NCI-H1105 treated with DMSO at 0.1 percent for 48 hours (cell line): Measurements from ENCODE around the gene MS4A12.
"Not testable (repeated sequence)": the region's sequence is repeated elsewhere in the genome, so short reads cannot be mapped to it uniquely, and the experiment has no call there.

ENCODE experiments used
- DNase-seq: peaks from one replicate; lab custom pipeline; 2025; lab: John Stamatoyannopoulos, UW

The MS4A12 gene

DNA sequence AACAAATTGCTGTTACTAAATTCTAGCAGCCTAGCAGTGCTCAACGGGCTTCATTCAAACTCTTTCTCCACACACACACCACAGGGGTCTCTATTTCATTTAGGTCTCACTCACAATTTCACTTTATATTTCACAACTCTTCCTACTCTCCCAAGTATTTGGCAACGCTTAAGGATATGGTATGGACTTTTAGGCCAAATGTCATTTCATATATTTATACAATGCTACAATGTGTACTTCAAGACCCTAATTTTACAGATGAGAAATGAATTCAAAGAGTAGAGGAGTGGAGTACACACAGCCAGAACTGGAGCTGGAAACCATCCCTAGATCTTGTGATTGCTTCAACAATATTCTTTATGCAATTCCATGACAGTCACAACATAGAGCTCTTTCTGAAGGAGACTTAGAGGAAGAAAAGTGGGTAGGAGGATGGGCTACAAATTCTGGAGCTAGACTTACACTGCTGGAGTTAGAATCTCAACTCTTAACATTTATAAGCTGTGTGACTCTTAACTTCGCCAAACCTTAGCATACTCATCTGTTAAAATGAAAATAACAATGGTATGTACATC lies 20.2 kb downstream of the MS4A12 start:
- DNase-seq, result no peak

DNA sequence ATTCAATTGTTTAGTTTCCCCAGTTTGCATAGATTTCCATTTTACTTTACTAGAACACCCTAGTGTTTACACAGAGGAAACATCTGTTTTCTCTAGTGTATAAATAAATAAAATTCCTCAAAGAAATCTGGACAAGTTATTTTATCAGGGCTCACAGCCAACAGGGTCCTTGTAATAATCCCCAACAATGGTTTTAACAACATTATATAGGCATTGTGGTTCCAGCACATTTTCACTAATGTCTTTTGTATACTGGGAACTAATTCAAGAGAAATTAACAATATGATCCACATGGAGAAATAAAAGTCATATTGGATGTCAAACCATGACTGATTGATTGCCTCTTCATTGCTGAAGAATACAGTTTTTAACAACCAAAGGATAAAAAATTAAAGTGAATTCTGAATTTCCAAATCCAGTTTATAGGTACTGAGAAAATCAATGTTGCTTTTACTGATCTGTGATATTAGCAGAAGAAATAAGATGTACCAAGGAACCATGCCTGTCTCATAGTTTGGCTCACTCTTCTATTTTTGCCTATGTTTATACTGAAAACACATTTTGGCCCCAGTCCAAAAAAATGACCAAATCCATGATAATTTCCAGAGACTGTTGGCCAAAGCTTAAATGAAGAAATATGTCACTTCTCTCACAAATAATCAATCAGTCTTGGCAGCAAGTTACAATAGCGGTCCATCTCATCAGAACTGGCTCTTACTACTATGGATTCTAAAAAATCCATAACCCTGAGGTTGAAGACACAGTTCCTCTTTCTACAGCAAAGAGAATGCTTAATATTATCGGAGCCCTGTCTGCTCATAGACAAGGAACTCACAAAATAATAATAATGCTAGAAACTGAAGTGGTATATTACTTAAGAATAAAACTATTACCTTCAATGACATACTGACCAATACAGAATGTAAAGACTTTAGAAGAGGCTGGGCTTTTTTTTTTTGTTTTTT lies 21.2 kb downstream of the MS4A12 start:
- DNase-seq, result no peak

GRCh38 chr11:60515144-60515855 lies 22.7 kb downstream of the MS4A12 start, which contains the start of gene MS4A13:
Gene MS4A13, plus strand, starts transcription at chr11:60515392. Its CDS starts 2,692 bp downstream, at chr11:60518084.
- no peak for DNase-seq

GRCh38 chr11:60528465-60528864 lies 35.9 kb downstream of the MS4A12 start:
- DNase-seq, result no peak

DNA sequence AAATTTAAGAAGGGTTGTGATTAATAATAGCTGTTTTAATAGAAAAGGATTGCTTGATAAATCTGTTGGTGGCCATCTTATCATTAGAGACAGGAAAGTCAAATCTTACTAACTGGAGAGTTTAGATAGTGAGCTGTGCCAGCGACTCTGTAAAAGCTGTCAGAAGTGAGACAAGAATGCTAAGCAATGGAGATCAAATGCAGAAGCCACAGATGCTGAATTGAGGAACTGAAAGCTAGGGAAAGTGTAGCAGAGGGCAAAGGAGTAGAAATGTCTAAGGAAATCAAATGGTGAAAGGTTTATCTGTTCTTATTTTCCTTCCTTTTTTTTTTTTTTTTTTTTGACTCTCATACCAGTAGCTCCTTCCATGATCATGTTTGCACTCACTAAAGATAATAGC lies 36.4 kb downstream of the MS4A12 start:
- no peak for DNase-seq

DNA sequence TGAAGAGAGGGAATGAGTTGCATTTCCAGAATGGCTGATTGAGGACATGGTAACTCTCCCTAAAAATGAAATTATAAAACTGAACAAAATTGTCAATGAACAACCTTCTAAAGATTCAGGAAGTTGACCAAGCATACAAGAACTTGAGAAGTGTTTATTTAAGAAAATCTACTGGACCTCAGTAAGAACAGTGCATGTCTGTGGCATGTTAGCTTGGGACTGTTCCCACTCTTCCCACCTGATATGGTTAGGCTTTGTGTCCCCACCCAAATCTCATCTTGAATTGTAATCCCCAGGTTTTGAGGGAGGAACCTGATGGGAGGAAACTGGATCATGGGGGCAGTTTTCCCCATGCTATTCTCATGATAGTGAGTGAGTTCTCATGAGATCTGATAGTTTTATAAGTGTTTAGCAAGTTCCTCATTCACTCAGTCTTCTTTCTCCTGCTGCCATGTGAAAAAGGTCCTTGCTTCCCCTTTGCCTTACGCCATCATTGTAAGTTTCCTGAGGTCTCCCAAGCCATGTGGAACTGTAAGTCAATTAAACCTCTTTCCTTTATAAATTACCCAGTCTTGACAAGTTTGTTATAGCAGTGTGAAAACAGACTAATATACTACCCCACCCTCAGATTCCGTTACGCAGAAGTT lies 38.0 kb downstream of the MS4A12 start:
- no peak for DNase-seq

DNA sequence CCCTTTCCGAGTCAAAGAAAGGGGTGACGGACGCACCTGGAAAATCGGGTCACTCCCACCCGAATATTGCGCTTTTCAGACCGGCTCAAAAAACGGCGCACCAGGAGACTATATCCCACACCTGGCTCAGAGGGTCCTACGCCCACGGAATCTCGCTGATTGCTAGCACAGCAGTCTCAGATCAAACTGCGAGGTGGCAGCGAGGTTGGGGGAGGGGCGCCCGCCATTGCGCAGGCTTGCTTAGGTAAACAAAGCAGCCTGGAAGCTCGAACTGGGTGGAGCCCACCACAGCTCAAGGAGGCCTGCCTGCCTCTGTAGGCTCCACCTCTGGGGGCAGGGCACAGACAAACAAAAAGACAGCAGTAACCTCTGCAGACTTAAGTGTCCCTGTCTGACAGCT lies 39.8 kb downstream of the MS4A12 start:
- not testable (repeated sequence) for DNase-seq

- DNase-seq, result not testable (repeated sequence)
Observed at GRCh38 chr11:60538627-60539026, 46.0 kb downstream of the MS4A12 start.

DNA sequence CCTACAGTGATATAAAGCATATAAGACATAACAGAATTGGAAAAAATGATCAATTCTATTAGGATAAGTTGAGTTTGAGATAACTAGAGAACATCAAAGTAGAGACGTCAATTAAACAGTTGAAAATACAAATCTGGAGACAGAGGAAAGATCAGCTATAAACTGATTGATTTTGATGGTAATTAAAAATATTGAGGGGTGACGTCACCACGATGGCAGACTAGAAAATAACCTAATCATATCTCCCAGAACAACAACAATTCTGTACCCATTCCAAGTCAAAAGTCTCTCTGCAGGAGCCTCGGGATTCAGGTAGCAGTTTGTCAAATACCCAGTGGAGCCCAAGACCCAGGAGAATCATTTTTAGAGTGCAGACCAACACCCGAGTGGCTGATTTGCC lies 51.5 kb downstream of the MS4A12 start:
- no peak for DNase-seq
